CMK (cell line): ENCODE data around the gene ZACN.
"Not testable (repeated sequence)": the region's sequence is repeated elsewhere in the genome, so short reads cannot be mapped to it uniquely, and the experiment has no call there.

Source experiments
- DNase-seq: peaks from one replicate; pipeline ENCODE4 v3.0.0-alpha.2; 2010; ENCODE audit warnings: low read depth

Gene ZACN

DNA sequence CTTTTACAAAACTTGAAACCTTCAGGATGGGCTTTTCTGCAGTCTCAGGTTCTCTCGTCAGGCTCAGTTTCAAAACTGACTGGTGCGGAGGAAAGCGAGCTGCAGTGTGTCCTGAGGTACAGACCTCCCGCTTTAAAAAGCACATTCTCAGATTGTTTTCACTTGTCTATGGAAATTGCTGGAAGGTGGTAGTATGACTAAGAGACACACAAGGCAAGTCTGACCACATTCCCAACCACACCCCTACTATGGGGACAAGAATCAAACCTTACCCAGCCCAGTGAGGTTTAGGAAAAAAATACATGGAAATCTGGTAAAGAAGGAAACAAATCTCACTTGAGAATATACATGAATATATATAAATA, 24.9 kb upstream of the ZACN start:
- no peak for DNase-seq

DNA sequence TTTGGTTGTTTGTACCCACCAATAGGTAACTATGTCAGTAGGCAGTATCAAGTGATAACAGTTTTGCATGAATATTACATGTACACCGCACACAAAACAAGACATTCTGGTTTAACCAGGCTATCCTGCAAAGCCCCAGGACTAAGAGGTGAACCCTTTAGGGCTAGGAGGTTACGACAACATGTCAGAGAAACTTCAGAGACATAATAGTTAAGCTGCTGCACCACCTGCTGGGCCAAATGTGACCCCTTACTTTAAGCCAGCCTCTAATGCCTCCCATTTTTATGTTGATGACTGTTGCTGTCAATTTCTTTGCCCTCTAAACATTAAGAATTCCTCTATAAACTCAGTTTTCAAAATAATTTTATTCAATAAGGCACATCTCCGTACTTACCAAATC, 22.1 kb upstream of the ZACN start:
- no peak for DNase-seq

DNA sequence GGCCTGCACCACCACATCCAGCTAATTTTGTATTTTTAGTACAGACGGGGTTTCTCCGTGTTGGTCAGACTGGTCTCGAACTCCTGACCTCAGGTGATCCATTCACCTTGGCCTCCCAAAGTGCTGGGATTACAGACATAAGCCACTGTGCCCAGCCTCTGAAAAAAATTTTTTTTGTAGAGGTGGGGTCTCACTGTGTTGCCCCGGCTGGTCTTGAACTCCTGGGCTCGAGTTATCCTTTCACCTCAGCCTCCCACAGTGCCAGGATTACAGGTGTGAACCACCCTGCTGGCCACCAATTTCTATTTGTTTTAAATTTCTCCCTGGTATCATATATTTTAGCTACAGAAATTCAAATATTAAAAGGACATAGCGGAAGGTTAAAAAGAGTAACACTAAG, 20.7 kb upstream of the ZACN start:
- DNase-seq = not testable (repeated sequence)

DNA sequence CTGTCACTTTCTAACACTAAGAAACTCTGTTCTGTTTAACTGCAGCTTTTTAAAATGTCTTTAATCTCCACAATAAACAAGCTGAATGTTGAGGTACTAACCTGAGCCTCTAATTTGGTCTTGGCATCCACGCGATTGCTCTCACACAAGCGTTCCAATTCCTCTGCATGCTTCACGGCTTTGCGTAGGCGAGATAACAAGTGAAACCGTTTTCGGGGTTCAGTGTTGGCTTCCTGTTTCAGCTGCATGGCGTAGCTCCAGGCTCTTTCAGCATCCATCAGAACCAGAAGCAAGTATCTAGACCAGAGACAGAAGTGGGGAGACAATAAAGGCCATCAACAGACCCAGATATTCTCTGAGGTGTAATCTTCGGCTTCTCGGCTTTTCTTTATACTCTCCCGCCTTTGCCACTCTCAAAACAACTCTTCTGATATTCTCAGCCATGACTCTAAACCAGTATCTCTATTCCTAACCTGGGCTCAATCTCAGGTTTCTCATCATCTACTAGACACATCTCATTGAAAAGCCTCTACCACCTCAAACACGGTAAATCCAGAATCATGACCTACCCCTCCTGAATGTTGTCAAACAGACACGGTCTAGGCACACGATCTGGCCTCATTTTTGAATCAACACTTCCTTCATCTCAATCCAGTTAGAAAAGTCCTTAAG, 15.0 kb upstream of the ZACN start:
- no peak for DNase-seq

DNA sequence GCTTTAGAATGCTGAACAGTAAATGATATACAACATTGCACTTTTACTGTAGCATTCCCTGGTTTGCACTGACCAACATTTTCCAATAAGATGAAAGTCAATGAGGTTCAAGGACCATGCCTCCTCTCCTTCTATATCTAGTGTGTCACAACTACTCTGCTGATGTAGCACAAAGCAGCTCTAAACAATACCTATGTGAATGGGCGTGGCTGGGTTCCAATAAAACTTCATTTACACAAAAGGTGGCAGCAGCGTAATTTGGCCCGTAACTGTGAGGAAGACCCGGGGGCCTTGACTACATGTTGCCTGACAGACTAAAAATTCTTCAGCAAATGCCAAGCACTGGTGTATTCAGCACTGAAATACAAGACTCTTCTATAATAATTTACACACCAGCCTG, 13.2 kb upstream of the ZACN start:
- no peak for DNase-seq

DNA sequence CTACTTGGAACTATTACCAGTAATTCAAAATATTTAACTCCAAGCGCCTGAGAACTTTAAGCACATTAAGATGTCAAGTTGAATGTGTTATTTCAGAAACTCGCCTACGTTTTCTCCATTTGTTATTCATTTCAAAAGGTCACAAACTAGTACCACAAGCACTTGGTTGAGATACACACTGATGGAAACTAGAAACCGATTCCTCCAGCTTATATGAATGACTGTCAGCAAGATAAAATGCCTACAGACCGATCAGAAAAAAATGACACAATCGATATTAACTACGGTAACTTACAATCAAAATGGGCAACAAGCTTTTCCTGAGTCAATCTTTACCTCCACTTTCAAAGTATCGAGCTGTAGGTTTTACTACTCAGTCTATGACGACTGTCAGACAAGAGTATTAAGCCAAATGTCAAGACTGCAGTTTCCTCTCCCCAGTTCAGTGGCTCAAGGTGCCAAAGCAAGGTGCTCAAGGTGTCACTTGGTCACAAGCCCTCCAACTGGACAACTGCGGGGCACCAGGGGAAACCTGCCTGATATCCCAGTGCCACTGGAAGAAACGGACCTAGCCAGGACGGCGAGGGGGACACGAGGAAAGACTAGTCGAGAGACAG, 7.3 kb upstream of the ZACN start:
- no peak for DNase-seq

DNA sequence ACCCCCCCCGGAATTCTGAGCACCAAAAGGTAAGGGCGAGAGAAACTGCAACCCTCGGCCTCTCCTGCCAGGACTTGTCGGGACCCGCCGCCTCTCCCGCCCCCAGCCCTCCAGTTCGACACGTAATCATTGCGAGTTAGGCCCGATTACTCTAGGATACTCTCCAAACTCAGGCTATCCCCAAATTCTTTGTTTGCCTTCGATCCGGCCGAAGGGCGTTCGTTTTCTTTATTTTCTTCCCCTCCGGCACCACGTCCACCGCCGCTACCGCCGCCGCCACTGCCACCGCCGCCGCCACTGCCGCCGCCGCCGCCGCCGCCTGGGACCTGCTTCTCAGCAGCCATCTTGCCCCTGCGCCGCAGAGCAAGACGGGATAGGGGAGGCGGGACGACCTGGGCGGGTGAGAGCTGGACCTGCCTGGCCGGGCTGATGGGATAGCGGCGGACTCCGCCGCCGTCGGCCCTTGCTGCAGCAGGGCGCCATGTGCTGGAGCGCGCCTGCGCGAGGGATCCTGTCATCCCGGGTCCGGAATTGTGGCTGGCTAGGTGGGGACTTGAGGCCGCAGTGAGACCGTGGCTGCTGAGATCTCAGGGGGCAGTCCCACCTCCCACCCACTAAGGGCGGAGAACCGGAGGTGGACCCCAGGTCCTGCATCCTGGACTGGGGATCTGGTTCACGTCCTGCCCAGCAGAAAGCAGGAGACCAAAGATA, 6.7 kb upstream of the ZACN start, which contains the start of gene SRP68:
SRP68 (minus strand) TSS at position 370 of the 711 bp plus-strand sequence; CDS start at position 344, 26 bp downstream.
- DNase-seq = peak; percentile 93

DNA sequence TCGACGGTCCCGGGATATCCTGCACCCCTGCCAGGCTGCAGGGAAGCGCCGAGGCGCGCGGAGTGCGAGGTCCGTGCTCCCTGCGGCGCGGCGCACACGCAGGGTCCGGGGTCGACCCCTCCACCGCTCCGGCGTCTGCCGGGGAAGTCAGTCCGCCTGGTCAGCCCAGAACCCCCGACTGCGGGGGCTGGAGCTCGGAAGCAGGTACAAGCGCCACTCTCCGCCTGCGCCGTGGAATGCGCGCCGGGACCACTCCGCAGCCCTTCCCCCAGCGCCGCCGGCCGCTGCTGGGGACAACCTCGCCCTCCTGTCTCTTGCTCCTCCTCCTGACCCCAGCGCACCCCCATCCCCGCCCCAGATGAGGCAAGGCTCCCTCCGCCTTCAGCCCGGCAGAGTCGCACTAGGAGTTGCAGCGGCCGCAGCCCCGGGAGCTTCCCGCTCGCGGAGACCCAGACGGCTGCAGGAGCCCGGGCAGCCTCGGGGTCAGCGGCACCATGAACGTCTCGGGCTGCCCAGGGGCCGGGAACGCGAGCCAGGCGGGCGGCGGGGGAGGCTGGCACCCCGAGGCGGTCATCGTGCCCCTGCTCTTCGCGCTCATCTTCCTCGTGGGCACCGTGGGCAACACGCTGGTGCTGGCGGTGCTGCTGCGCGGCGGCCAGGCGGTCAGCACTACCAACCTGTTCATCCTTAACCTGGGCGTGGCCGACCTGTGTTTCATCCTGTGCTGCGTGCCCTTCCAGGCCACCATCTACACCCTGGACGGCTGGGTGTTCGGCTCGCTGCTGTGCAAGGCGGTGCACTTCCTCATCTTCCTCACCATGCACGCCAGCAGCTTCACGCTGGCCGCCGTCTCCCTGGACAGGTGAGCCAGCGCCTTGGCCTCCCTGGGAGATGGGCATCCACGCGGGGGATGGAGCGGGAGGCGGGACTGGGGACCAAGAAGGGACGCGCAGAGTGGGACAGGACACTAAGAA, 4.3 kb upstream of the ZACN start, which contains the start of gene GALR2:
GALR2 (plus strand) TSS at position 392 of the 974 bp plus-strand sequence; CDS start at position 495, 103 bp downstream.
- no peak for DNase-seq

DNA sequence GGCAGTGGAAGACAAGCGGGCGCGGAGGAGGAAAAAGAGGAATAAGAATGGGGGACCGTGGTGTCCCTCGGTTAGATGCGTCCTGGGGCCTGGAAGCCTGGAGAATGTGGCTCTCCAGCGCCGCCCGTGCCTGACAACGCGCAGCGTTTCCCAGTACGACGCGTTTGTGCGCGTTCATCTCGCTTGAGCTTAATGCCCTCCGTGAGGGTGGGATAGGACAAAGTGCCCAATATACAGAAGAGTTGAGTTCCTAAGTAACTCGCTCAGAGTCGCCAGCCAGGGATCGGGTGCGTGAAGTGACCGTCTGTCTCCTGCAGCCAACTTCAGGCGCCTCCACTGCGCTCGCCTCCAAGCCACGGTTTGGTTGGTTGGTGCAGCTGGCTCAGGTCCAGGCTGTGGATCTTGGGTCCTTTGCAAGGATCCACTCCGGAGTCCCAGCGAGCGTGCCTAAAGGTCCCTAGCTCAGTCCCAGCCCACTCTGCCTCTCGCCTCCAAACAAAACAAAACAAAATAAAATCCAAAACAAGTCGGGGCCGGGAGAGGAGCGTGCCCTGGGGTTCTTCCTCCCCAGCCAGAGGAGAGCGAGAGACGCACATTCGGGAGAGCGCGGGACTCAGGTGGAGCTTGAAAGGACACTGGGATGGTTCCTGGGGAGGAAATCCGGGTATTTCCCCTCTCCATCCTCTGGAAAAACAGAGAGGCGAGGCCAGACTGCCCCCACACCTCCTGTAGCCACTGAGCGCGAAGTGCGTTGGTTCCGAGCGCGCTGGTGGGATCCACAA, 3.4 kb upstream of the ZACN start:
- no peak for DNase-seq

DNA sequence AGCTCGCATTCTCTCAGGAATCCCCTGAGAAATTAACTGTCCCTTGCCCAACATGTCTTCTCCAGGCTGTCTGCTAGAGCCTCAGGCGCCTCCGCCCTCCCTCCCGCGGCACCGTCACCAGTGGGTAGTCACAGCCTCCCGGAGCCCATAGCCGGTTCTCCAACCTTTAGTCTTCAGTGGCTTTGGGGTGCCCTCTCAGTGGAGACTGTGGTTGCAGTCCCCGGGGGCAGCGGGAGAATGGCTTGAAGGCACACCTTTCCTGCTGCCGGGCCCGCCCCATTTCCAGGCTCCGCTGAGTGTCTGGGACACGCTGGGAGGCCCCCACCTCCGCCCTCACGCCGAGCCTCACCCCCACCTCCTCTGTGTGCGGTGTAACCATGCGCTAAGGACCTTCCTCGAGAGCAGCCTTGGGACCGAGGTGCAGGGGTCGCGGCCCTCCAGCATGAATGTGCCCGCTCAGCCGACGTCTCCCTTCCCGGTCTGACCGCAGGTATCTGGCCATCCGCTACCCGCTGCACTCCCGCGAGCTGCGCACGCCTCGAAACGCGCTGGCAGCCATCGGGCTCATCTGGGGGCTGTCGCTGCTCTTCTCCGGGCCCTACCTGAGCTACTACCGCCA, 2.7 kb upstream of the ZACN start:
- DNase-seq = no peak

DNA sequence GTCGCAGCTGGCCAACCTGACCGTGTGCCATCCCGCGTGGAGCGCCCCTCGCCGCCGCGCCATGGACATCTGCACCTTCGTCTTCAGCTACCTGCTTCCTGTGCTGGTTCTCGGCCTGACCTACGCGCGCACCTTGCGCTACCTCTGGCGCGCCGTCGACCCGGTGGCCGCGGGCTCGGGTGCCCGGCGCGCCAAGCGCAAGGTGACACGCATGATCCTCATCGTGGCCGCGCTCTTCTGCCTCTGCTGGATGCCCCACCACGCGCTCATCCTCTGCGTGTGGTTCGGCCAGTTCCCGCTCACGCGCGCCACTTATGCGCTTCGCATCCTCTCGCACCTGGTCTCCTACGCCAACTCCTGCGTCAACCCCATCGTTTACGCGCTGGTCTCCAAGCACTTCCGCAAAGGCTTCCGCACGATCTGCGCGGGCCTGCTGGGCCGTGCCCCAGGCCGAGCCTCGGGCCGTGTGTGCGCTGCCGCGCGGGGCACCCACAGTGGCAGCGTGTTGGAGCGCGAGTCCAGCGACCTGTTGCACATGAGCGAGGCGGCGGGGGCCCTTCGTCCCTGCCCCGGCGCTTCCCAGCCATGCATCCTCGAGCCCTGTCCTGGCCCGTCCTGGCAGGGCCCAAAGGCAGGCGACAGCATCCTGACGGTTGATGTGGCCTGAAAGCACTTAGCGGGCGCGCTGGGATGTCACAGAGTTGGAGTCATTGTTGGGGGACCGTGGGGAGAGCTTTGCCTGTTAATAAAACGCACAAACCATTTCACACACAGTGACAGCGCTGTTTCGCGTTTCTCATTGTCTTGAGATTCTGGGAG, 2.0 kb upstream of the ZACN start:
- DNase-seq = no peak

DNA sequence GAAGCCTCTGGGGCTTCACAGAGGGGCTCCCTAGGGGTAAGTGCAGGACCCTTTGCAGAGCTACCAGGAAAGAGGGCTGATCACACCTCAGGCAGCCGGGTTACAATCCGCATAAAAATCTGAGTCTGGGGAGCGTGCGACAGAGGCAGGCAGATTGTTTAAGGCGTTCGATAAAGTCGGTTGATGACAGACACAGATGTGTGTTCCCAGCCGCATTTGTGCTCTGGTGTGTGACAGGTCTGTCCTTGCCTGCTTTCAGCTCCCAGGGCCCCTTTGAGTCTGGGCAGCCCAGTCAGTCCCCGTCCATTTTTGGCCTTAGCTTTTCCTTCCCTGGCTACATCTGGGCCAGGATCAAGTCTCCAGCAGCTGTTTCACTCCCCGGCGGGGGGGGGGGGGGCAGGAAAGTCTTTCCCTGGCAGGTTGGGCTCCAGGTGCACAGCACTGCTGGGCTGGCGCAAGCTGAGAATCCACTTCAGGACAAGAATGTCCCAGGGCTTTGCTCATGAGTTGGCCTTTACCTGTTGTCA, 1.3 kb upstream of the ZACN start:
- DNase-seq = no peak

DNA sequence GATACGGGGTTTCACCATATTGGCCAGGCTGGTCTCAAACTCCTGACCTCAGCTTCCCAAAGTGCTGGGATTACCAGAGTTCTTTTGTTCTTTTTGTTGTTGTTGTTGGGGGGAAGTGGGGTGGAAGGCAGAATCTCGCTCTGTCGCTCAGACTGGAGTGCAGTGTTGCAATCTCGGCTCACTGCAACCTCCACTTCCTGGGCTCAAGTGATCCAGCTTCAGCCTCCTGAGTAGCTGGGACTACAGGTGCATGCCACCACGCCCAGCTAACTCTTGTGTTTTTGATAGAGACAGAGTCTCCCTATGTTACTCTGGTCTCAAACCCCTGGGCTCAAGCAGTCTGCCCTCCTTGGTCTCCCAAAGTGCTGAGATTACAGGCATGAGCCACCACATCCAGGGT, 612 bp upstream of the ZACN start:
- DNase-seq = not testable (repeated sequence)

DNA sequence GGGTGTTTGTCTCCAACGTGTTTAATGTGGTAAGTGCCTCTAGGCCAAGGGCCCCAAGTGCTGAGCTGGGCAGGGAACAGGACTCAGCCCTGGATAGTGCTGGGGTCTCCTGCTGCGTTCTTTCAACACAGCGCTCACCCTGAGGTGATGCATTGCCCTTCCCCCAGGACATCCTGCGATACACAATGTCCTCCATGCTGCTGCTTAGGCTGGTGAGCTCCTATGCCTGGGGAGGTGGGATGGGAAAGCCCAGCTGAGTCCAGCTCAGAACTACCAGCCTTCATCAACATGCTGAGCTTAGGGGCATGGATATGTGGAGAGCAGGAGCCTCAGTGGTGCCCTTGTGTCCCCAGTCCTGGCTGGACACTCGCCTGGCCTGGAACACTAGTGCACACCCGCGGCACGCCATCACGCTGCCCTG, 563 bp downstream of the ZACN start:
- no peak for DNase-seq

DNA sequence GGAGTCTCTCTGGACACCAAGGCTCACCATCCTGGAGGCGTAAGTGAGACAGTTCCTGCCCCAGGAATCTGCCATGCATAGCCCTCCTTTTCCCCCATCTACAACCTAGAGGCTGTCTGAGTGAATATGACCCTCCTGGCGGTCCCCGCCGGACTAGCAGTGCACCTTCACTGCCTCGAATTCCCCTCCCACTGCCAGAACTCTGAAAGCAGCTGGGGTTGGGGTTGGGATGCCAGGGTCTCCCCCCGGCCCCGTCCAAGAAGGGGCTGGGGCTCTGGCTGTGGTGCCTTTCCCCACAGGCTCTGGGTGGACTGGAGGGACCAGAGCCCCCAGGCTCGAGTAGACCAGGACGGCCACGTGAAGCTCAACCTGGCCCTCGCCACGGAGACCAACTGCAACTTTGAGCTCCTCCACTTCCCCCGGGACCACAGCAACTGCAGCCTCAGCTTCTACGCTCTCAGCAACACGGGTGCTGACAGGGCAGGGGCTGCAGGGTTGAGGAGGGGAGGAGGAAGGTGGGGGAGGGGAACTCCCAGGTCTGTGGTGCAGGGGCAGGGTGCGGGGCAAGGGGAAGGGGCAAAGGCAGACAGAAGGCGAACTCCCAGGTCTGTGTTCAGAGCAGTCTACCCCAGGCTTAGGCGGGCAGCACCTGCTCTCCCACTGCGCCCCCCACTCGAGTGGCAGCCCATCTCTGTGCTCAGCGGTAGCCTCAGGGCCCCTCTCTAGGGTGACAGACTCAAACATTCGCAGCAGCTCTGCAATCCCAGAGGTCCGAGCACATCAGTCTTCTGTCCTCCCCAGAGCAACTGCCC, 1.2 kb downstream of the ZACN start:
- DNase-seq = peak; percentile 14

DNA sequence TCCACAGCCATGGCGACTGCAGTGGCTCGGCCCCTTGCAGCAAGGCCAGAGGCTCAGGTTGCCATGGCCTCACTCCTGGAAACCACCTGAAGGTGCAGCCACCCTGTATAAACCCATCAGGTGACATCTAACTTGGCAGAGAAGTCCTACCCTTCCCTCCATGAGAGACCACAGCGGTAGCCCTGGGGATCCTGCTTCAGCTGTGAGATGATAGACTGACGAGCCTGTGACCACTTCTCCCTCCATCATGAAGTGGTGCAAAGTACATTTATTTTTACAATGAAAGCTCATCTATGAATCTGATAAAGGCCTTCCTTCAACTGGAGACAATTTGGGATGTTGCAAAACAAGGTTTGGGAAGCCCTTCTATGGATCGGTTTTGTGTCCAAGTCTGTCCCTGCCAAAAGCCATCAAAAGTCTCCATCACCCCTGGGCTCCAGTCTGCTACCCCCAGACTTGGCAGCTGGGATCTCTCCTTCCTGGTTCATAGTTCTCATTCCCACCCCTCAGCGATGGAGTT, 1.8 kb downstream of the ZACN start:
- DNase-seq = no peak

DNA sequence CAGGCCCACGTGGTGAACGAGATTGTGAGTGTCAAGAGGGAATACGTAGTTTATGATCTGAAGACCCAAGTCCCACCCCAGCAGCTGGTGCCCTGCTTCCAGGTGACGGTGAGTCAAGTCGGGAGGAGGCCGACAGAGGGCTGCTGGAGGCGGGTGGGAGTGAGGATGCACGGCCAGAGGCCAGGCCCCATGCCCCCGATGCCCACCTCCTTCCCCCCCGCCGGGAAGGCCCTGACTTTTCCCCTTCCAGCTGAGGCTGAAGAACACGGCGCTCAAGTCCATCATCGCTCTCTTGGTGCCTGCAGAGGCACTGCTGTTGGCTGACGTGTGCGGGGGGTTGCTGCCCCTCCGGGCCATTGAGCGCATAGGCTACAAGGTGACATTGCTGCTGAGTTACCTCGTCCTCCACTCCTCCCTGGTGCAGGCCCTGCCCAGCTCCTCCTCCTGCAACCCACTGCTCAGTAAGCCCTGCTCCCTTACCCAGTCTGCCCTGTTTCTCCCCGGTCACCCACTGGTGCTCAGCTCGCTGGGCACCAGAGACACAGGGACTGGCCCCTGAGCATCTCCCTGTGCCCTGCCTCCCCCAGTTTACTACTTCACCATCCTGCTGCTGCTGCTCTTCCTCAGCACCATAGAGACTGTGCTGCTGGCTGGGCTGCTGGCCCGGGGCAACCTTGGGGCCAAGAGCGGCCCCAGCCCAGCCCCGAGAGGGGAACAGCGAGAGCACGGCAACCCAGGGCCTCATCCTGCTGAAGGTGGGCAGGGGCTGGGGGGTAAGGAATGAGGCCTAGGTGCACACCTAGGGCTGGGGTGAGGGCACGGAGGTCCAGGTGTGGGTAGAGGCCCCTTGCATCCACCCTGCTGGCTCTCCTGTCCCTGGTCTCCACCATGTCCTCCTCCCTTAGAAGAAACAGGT, 2.6 kb downstream of the ZACN start:
- no peak for DNase-seq
